ENCODE measurements around the gene ZMYND8. TPM values are rescaled to one million over a fixed set of nuclear protein-coding genes. Genes with fewer than 3 reads are reported as not detected.

ZMYND8 gene
- total and polyA plus RNA-seq, 2 of the 4 experiments (the other 2 are of a cell fraction): 24.0 to 28.2 TPM

GRCh38 chr20:47304287-47304686 lies 52.2 kb downstream of the ZMYND8 start:
- Histone ChIP-seq H2AK5ac (ENCODE audit: low read depth, low read length) (peak overlapping the region; percentile 84), H2AK9ac (replicated peaks; ENCODE audit: low read depth, low read length, poor library complexity) (peak overlapping the region; percentile 47), H2BK5ac (ENCODE audit: low read depth, low read length, poor library complexity, severe bottlenecking) (peak overlapping the region; percentile 71), H4K91ac (ENCODE audit: insufficient read depth, low read depth, low read length) (0 out of 2 replicates have a peak overlapping the region, but pooled peaks have one; percentile 25), H4K8ac (ENCODE audit: low read depth in 2 of 2, low read length in 2 of 2) (peak overlapping the region; percentile 28 to 66; a peak in 3 of 4 replicates), H4K20me1 (ENCODE audit: insufficient read depth, low read length) (no peaks in the 10 kb centered on the region), H3K4me1 (ENCODE audit: control insufficient read depth, insufficient read depth, low read length) (peaks cover 14% of the 10 kb centered on the region), H3K9me3 (ENCODE audit: control insufficient read depth, insufficient read depth, low read length) (no peaks in the 10 kb centered on the region), H4K5ac (ENCODE audit: low read depth, low read length) (peak overlapping the region; percentile 11; the same call in 1 of the 2 replicates), H3K9ac (ENCODE audit: low read depth, low read length) (no peak overlapping the region; the same call in 1 of the 2 replicates), H3K9me1 (ENCODE audit: insufficient read depth, low read length) (peaks cover 8% of the 10 kb centered on the region), H3K4me3 (ENCODE audit: insufficient read depth, low read depth, low read length) (no peak overlapping the region), H3K18ac (ENCODE audit: low read depth, low read length) (peak overlapping the region; percentile 43), H3K4me2 (ENCODE audit: low read depth, low read length) (no peak overlapping the region), H2BK120ac (ENCODE audit: low read depth, low read length) (peak overlapping the region; percentile 62; the same call in 1 of the 2 replicates), H3K14ac (replicated peaks; ENCODE audit: low read depth, low read length) (0 out of 2 replicates have a peak overlapping the region, but pooled peaks have one; percentile 44), H3K27ac (ENCODE audit: insufficient read depth, low read length) (peak overlapping the region; percentile 42), H3K27me3 (ENCODE audit: control insufficient read depth, insufficient read depth, low read length) (no peaks in the 10 kb centered on the region), H3K36me3 (ENCODE audit: control insufficient read depth, insufficient read depth, low read length) (peaks cover 20% of the 10 kb centered on the region), H2BK15ac (ENCODE audit: low read depth, low read length) (peak overlapping the region; percentile 45; the same call in 1 of the 3 replicates), H3K56ac (ENCODE audit: extremely low read depth, insufficient read depth, low read length) (no peak overlapping the region), H3K4ac (ENCODE audit: low read depth, low read length) (peak overlapping the region; percentile 68), H3K23ac (ENCODE audit: low read depth, low read length) (peak overlapping the region; percentile 45; the same call in 1 of the 2 replicates), H2BK20ac (ENCODE audit: low read depth, low read length) (peak overlapping the region; percentile 69; the same call in 1 of the 2 replicates), H2AFZ (replicated peaks; ENCODE audit: low read length, poor library complexity) (no peak overlapping the region), H3K79me1 (ENCODE audit: low read depth in 1 of 2, low read length in 2 of 2) (peaks cover 44 to 57% of the 10 kb centered on the region in 2 experiments)
- POLR2A ChIA-PET (ENCODE audit: unreplicated experiment): interaction anchor here (0.6 to 1.6 kb wide), 3 partner anchors 53 to 135 kb away, joined by 4 to 11 read pairs (median 9); partner anchors contain the start of gene ZMYND8
- DNase-seq (peak; percentile 72), ATAC-seq (ENCODE audit: low read depth) (peak; percentile 90)
- in situ Hi-C loops (cut with MboI; ENCODE audit: low sequenced_read_pairs): no loop called here
- no TSS peak for BruUV-seq (replicated peaks)
- intact Hi-C loops (cut with micrococcal nuclease): no loop called here
- no CpG with 5 or more reads among the region's 3 CpGs for WGBS, 2 experiments (ENCODE audit: extremely low coverage in 2 of 2, insufficient read length in 1 of 2)
- dilution Hi-C loops (cut with HindIII; ENCODE audit: low sequenced_read_pairs, unreplicated experiment): no loop called here
- CTCF ChIA-PET: interaction anchor here (0.8 to 1.0 kb wide), 2 partner anchors 55 to 80 kb away, joined by 3 to 4 read pairs; no protein-coding TSS in a partner anchor
- peak; percentile 30; the same call in 1 of the 2 replicates for TF ChIP-seq CTCF (conservative IDR thresholded peaks at IDR 0.05; ENCODE audit: low read depth, low read length)
- no peak for TF ChIP-seq MAFK (IDR thresholded peaks at IDR 0.05; ENCODE audit: low read depth, low read length)
- peak; percentile 40 for TF ChIP-seq RAD21 (IDR thresholded peaks at IDR 0.05; ENCODE audit: low read length)
- no peak for TF ChIP-seq BHLHE40 (IDR thresholded peaks at IDR 0.05; ENCODE audit: low read depth, low read length)
- TF ChIP-seq FOS (IDR thresholded peaks at IDR 0.05; ENCODE audit: low read depth, low read length): no peak
- TF ChIP-seq MXI1 (IDR thresholded peaks at IDR 0.05; ENCODE audit: borderline replicate concordance, low read depth, low read length): no peak
- no peak for TF ChIP-seq CEBPB (IDR thresholded peaks at IDR 0.05; ENCODE audit: low read depth, low read length)
- TF ChIP-seq SMC3 (IDR thresholded peaks at IDR 0.05; ENCODE audit: low read depth, low read length): peak; percentile 32; the same call in 1 of the 2 replicates
- no peak for TF ChIP-seq RCOR1 (IDR thresholded peaks at IDR 0.05; ENCODE audit: insufficient replicate concordance, low read length)
- TF ChIP-seq RFX5 (IDR thresholded peaks at IDR 0.05; ENCODE audit: low read depth, low read length): no peak
- no peak for TF ChIP-seq MAZ (IDR thresholded peaks at IDR 0.05; ENCODE audit: borderline replicate concordance, low read depth, low read length)
- no peak for TF ChIP-seq POLR2A (IDR thresholded peaks at IDR 0.05; ENCODE audit: low read depth, low read length)
- no peak for TF ChIP-seq CHD1 (IDR thresholded peaks at IDR 0.05; ENCODE audit: low read depth, low read length)
- no peak for TF ChIP-seq NFE2L2 (IDR thresholded peaks at IDR 0.05; ENCODE audit: low read depth, low read length)
- no peak for TF ChIP-seq ELK1 (IDR thresholded peaks at IDR 0.05; ENCODE audit: borderline replicate concordance, low read depth, low read length)

Measured in IMR-90 (cell line).